ENCODE results near the gene VSIG4.

GRCh38 chrX:66014084-66014483, 25.8 kb downstream of the VSIG4 start:
- no peak for TF ChIP-seq CTCF (IDR thresholded peaks at IDR 0.05)
- no peak for TF ChIP-seq POLR2A (IDR thresholded peaks at IDR 0.05)

Measured in body of pancreas (tissue), 4 donors.